Measurements from ENCODE around the gene CT45A5.
"Not testable (repeated sequence)": the region's sequence is repeated elsewhere in the genome, so short reads cannot be mapped to it uniquely, and the experiment has no call there.

CT45A5 gene, protein sequence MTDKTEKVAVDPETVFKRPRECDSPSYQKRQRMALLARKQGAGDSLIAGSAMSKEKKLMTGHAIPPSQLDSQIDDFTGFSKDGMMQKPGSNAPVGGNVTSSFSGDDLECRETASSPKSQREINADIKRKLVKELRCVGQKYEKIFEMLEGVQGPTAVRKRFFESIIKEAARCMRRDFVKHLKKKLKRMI

DNA sequence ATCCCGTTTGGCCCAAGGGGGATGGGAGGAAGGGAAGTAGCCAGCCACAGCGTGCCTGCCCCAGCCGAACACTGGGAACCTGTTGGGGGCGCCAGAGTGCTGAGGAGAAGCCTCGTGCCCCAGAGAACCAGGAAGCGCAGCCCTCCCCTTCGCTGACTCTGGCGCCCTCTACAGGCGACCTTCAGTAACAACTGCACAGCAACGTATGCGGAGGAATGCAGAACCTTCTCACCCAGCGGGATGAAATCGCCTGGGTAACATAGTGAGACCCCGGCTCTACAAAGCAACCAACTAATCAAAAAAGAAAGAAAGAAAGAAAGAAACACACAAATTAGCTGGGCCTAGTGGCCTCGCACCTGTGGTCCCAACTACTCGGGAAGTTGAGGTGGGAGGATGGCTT is at the start of gene CT45A5:
Gene CT45A5, minus strand, starts transcription at position 101 of the 400 bp plus-strand sequence. CDS start 3,774 bp downstream, outside the sequence.
- H3K4me3 ChIP-seq; H3K27ac ChIP-seq; H3K36me3 ChIP-seq; H3K4me1 ChIP-seq; H3K27me3 ChIP-seq; H3K4me2 ChIP-seq; H3K9ac ChIP-seq; H3K9me3 ChIP-seq (replicated peaks in 1 of 11); H4K20me1 ChIP-seq: not testable (repeated sequence)

DNA sequence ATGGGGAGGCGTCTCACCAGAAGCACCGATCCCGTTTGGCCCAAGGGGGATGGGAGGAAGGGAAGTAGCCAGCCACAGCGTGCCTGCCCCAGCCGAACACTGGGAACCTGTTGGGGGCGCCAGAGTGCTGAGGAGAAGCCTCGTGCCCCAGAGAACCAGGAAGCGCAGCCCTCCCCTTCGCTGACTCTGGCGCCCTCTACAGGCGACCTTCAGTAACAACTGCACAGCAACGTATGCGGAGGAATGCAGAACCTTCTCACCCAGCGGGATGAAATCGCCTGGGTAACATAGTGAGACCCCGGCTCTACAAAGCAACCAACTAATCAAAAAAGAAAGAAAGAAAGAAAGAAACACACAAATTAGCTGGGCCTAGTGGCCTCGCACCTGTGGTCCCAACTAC is 34.6 kb upstream of the CT45A5 start, which contains the start of gene CT45A2:
Gene CT45A2, minus strand, starts transcription at position 101 of the 400 bp plus-strand sequence. CDS start 3,747 bp downstream, outside the sequence.
- H3K4me2 ChIP-seq, H3K4me3 ChIP-seq: not testable (repeated sequence)

DNA sequence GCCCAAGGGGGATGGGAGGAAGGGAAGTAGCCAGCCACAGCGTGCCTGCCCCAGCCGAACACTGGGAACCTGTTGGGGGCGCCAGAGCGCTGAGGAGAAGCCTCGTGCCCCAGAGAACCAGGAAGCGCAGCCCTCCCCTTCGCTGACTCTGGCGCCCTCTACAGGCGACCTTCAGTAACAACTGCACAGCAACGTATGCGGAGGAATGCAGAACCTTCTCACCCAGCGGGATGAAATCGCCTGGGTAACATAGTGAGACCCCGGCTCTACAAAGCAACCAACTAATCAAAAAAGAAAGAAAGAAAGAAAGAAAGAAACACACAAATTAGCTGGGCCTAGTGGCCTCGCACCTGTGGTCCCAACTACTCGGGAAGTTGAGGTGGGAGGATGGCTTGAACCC is 17.4 kb upstream of the CT45A5 start, which contains the start of gene CT45A6:
Gene CT45A6, minus strand, starts transcription at position 101 of the 400 bp plus-strand sequence. CDS start 3,794 bp downstream, outside the sequence.
- H3K36me3 ChIP-seq; H3K9ac ChIP-seq; H3K4me3 ChIP-seq; H3K4me1 ChIP-seq; H3K27ac ChIP-seq; H4K20me1 ChIP-seq; H3K4me2 ChIP-seq; H3K9me3 ChIP-seq (replicated peaks in 1 of 11); H3K27me3 ChIP-seq: not testable (repeated sequence)

More for the DNA sequence above, 34.6 kb upstream of the CT45A5 start, which contains the start of gene CT45A2:
- H3K36me3 ChIP-seq; H3K9me3 ChIP-seq (replicated peaks in 1 of 11); H3K4me1 ChIP-seq; H3K9ac ChIP-seq; H4K20me1 ChIP-seq; H3K27ac ChIP-seq; H3K27me3 ChIP-seq: not testable (repeated sequence)

DNA sequence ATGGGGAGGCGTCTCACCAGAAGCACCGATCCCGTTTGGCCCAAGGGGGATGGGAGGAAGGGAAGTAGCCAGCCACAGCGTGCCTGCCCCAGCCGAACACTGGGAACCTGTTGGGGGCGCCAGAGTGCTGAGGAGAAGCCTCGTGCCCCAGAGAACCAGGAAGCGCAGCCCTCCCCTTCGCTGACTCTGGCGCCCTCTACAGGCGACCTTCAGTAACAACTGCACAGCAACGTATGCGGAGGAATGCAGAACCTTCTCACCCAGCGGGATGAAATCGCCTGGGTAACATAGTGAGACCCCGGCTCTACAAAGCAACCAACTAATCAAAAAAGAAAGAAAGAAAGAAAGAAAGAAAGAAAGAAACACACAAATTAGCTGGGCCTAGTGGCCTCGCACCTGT is 17.2 kb downstream of the CT45A5 start, which contains the start of gene CT45A3:
Gene CT45A3, minus strand, starts transcription at position 101 of the 400 bp plus-strand sequence. CDS start 3,747 bp downstream, outside the sequence.
- H3K4me2 ChIP-seq, H3K4me3 ChIP-seq: not testable (repeated sequence)

DNA sequence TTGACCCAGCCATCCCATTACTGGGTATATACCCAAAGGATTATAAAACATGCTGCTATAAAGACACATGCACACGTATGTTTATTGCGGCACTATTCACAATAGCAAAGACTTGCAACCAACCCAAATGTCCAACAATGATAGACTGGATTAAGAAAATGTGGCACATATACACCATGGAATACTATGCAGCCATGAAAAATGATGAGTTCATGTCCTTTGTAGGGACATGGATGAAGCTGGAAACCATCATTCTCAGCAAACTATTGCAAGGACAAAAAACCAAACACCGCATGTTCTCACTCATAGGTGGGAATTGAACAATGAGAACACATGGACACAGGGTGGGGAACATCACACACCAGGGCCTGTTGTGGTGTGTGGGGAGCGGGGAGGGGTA is 40.6 kb downstream of the CT45A5 start:
- not testable (repeated sequence) for H3K9ac ChIP-seq; H3K27ac ChIP-seq; H3K4me1 ChIP-seq; H3K4me2 ChIP-seq; H3K4me3 ChIP-seq; H4K20me1 ChIP-seq; H3K36me3 ChIP-seq; H3K9me3 ChIP-seq (replicated peaks in 1 of 11)
- H3K27me3 ChIP-seq: peaks cover 29 to 67% (median 54%) of the 10 kb centered on the region in 11 experiments; a peak in 21 of 22 replicates

More for the DNA sequence above, 17.2 kb downstream of the CT45A5 start, which contains the start of gene CT45A3:
- H3K9me3 ChIP-seq (replicated peaks in 1 of 11); H3K36me3 ChIP-seq; H3K4me1 ChIP-seq; H3K27ac ChIP-seq; H3K9ac ChIP-seq; H3K27me3 ChIP-seq; H4K20me1 ChIP-seq: not testable (repeated sequence)

DNA sequence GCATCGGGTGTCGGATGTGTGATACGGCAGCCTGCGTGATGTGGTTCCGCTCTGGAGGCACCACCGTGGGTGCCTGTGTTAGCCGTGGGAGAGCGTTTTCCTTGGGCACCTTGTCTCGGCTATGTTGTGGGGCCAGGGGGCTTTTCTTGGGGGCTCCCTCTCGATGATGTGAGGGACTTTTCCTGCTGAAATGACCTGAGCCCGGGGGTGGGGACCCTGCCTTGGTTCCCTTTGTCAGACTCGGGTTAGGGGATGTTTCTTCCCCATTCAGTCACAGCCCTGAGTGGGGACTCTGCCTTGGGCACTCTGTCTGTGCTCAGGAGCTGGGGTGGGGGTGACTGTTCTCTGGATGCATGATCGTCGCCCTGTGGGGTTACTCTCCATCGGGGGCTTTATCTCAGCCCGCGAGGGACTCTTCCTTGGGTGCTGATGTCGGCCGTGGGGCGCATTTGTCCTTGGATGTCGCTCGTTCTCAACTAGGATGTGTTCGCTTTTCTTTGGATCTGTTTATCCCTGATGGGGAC is 44.0 kb downstream of the CT45A5 start:
- H4K20me1 ChIP-seq: peaks cover 0 to 3% (median 0%) of the 10 kb centered on the region in 11 experiments; a peak in 1 of 22 replicates
- H3K9me3 ChIP-seq (replicated peaks in 1 of 11): no peaks in the 10 kb centered on the region
- no peak overlapping the region for H3K4me3 ChIP-seq
- no peak overlapping the region for H3K9ac ChIP-seq
- H3K4me2 ChIP-seq: no peak overlapping the region
- H3K4me1 ChIP-seq: 0 out of 20 replicates have a peak, but pooled peaks cover 0 to 4% (median 0%) of the 10 kb centered on the region in 10 experiments
- H3K27me3 ChIP-seq: peaks cover 17 to 63% (median 54%) of the 10 kb centered on the region in 11 experiments; a peak in 20 of 22 replicates
- TF ChIP-seq Cebpa-rat (IDR thresholded peaks at IDR 0.05): no peak
- H3K36me3 ChIP-seq: no peaks in the 10 kb centered on the region
- H3K27ac ChIP-seq: no peak overlapping the region

DNA sequence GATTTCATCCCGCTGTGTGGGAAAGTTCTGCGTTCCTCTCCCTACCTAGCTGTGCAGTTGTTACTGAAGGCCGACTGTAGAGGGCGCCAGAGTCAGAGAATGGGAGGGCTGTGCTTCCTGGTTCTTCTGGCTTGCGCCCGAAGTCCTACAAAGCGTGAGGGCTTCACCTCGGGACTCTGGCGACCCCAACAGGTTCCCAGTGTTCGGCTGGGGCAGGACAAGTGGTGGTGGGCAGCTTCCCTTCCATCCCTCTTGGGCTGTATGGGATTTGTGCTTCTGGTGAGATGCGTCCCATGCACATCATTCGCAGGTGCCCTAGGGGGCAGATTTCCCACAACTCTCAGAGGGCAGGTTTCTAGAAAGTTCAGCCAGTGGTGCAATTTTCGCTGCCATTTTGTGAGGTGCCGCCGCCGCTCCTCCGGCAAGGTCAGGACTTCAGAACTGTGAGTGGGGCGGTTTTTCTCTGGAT is 44.6 kb downstream of the CT45A5 start:
- no peak for TF ChIP-seq Cebpa-rat (IDR thresholded peaks at IDR 0.05)
- no peaks in the 10 kb centered on the region for H3K9me3 ChIP-seq (replicated peaks in 1 of 11)
- no peaks in the 10 kb centered on the region; a peak in 1 of 22 replicates for H4K20me1 ChIP-seq
- no peaks in the 10 kb centered on the region for H3K36me3 ChIP-seq
- H3K4me2 ChIP-seq: peak overlapping the region in 2 of 11 experiments; percentile 15 to 43; a peak in 2 of 22 replicates
- H3K4me1 ChIP-seq: 0 out of 20 replicates have a peak, but pooled peaks cover 0 to 4% (median 0%) of the 10 kb centered on the region in 10 experiments
- H3K27ac ChIP-seq: no peak overlapping the region
- no peak overlapping the region for H3K4me3 ChIP-seq
- H3K9ac ChIP-seq: no peak overlapping the region
- H3K27me3 ChIP-seq: peaks cover 17 to 62% (median 50%) of the 10 kb centered on the region in 11 experiments; a peak in 20 of 22 replicates

DNA sequence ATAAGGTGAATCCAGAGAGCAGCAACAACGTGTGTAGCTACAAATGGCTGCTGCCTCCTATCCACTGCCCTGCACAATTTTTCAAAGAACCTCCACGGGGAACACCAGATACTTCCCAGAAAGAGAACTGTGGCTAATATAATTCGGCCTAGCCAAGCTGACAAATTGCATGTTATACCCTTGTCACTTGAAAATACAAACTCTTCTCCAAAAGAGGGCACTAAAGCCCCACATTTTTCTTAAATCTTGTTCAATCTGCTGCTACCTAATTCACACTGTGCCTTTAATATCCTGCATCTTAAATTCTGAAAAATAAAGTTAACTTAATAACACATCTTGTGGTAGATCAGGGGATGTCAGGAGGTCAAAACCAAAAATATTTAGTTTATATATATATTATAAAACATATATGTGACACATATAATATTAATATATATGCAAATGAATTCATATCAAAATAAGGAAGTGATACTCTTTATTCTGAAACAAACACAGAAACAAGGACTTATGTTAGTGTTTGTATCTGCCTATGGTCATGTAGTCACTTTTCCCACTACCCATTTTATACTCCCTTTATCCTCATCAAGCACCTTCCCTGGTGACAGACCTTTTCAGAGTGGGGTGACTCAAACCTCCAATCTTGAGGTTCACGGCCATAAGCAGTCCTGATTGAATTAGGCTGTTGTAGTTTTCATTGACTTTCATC is 47.8 kb downstream of the CT45A5 start:
- TF ChIP-seq Cebpa-rat (IDR thresholded peaks at IDR 0.05): no peak

DNA sequence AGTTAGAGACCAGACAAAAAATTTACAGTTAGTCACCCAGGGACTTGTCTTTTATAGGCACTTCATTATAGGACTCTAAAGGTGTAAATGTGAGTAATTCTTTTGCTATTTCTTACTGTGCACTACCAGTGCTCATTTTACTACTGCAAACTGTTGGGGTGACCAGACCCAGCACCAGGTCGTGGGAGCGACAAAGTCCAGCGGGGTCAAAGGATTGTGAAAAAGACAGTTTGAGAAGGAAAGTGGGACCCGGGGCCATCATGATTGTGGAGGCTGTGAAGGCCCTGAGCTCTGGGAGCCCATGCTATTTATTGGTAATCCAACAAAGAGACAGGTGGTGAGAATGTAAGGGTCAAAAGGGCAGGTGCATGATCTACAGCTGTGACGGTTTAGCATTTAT is 50.6 kb downstream of the CT45A5 start:
- H3K4me2 ChIP-seq; H3K9ac ChIP-seq; H3K27ac ChIP-seq; H4K20me1 ChIP-seq; H3K36me3 ChIP-seq; H3K4me1 ChIP-seq; H3K4me3 ChIP-seq; H3K9me3 ChIP-seq (replicated peaks in 1 of 11): not testable (repeated sequence)
- peaks cover 5 to 34% (median 25%) of the 10 kb centered on the region in 11 experiments; a peak in 19 of 22 replicates for H3K27me3 ChIP-seq

More for the DNA sequence above, 47.8 kb downstream of the CT45A5 start:
- Histone ChIP-seq H3K4me2 (peak overlapping the region in 1 of 11 experiments; percentile 6; a peak in 1 of 22 replicates), H3K36me3 (no peaks in the 10 kb centered on the region), H3K27ac (no peak overlapping the region), H3K27me3 (peaks cover 21 to 59% (median 47%) of the 10 kb centered on the region in 11 experiments; a peak in 20 of 22 replicates), H3K9ac (no peak overlapping the region), H3K9me3 (replicated peaks in 1 of 11) (no peaks in the 10 kb centered on the region), H3K4me3 (no peak overlapping the region), H3K4me1 (0 out of 20 replicates have a peak, but pooled peaks cover 0 to 4% (median 0%) of the 10 kb centered on the region in 10 experiments), H4K20me1 (no peaks in the 10 kb centered on the region; a peak in 1 of 22 replicates)

All from BLaER1 treated with 17β-estradiol and CSF1 and Interleukin-3, amounts not matched to agents 10 nM and 100 nM (cell line).